BJ (cell line): ENCODE data around the gene SAMD4B. TPM values are rescaled to one million over a fixed set of nuclear protein-coding genes. Genes with fewer than 3 reads are reported as not detected.

ENCODE experiments used
- CTCF ChIA-PET: fragments of 350-600 bp; formaldehyde crosslinking; extraction: SDS; loops from one replicate; lab custom pipeline; 2021; ENCODE audit warnings: antibody characterized with exemption, inconsistent platforms; lab: Yijun Ruan, JAX
- POLR2A ChIA-PET: fragments of 300-600 bp; sonication (Branson Sonifier 250); formaldehyde crosslinking; extraction: SDS; loops from one replicate; lab custom pipeline; 2021; ENCODE audit warnings: antibody characterized with exemption; lab: Charles Lee
- DNase-seq: peaks from one replicate; pipeline ENCODE4 v3.0.0-alpha.2; 2011; ENCODE audit warnings: low read depth
- H3K27me3 ChIP-seq: 2 replicates; pipeline ENCODE4 v1.6.0; 2011; ENCODE audit warnings: low read length; ENCODE audit not compliant: control insufficient read depth, insufficient read depth
- H3K36me3 ChIP-seq: 2 replicates; pipeline ENCODE4 v1.5.1; 2011; ENCODE audit warnings: low read length; ENCODE audit not compliant: control insufficient read depth, insufficient read depth
- H3K4me3 ChIP-seq: 2 replicates; pipeline ENCODE4 v1.5.1; 2011; ENCODE audit warnings: low read depth, mild to moderate bottlenecking, control low read depth, low read length
- CTCF ChIP-seq: IDR thresholded peaks from 2 replicates; pipeline ENCODE4 v1.5.1; 2011; ENCODE audit warnings: low read depth, mild to moderate bottlenecking, control low read depth, inconsistent platforms, low read length, moderate library complexity; ENCODE audit not compliant: insufficient read depth
- polyA plus RNA-seq: library from polyadenylated mRNA; depleted of rRNA; stranded (reverse); fragments of >200 nt; gene quantifications from 2 replicates; pipeline ENCODE4 v1.2.3, GENCODE V29; 2011

The SAMD4B gene
- polyA plus RNA-seq, 1 experiment = 75.7 TPM

- ChIA-PET CTCF (interaction anchor here (0.7 kb wide), 1 partner anchor 8 kb away, joined by 3 read pairs; the partner anchor contains the start of gene IFNL1), POLR2A (no interaction called here)
- Histone ChIP-seq H3K27me3 (peaks cover 22% of the 10 kb centered on the region), H3K36me3 (no peaks in the 10 kb centered on the region), H3K4me3 (no peak overlapping the region)
- no peak for TF ChIP-seq CTCF
- DNase-seq = no peak
Observed at GRCh38 chr19:39303373-39304184, 38.6 kb upstream of the SAMD4B start.

- ChIA-PET CTCF (interaction anchor here (0.7 kb wide), 1 partner anchor 8 kb away, joined by 3 read pairs; the partner anchor contains the start of gene IFNL1), POLR2A (no interaction called here)
- no peak overlapping the region for H3K4me3 ChIP-seq
- no peak for DNase-seq
- H3K27me3 ChIP-seq = peaks cover 22% of the 10 kb centered on the region
- TF ChIP-seq CTCF = no peak
- no peaks in the 10 kb centered on the region for H3K36me3 ChIP-seq
Observed at GRCh38 chr19:39304185-39304513, 38.1 kb upstream of the SAMD4B start.

- CTCF ChIA-PET = interaction anchor here (1.3 kb wide), 1 partner anchor 93 kb away, joined by 3 read pairs; no protein-coding TSS in a partner anchor
- POLR2A ChIA-PET = no interaction called here
- no peak for DNase-seq
- no peaks in the 10 kb centered on the region for H3K36me3 ChIP-seq
- H3K4me3 ChIP-seq = no peak overlapping the region
- no peak for TF ChIP-seq CTCF
- peaks cover 22% of the 10 kb centered on the region for H3K27me3 ChIP-seq
Observed at GRCh38 chr19:39304701-39305571, 37.3 kb upstream of the SAMD4B start.

- peaks cover 20% of the 10 kb centered on the region for H3K27me3 ChIP-seq
- no peaks in the 10 kb centered on the region for H3K36me3 ChIP-seq
- no peak for TF ChIP-seq CTCF
- ChIA-PET CTCF (no interaction called here), POLR2A (no interaction called here)
- no peak for DNase-seq
- H3K4me3 ChIP-seq = no peak overlapping the region
Observed at GRCh38 chr19:39306075-39306474, 36.1 kb upstream of the SAMD4B start.
